ENCODE results near the gene ABR.
"Not testable (repeated sequence)": the region's sequence is repeated elsewhere in the genome, so short reads cannot be mapped to it uniquely, and the experiment has no call there.

The ABR gene

GRCh38 chr17:1201132-1201702, 21.4 kb upstream of the ABR start:
- TF ChIP-seq ZFX (IDR thresholded peaks at IDR 0.05) = no peak
- TF ChIP-seq CTCF (conservative IDR thresholded peaks at IDR 0.05) = no peak
- no peak overlapping the region for H3K27ac ChIP-seq

GRCh38 chr17:1199271-1199743, 19.5 kb upstream of the ABR start:
- not testable (repeated sequence) for H3K27ac ChIP-seq

GRCh38 chr17:1197781-1198490, 18.2 kb upstream of the ABR start:
- no peak overlapping the region for H3K27ac ChIP-seq
- TF ChIP-seq CTCF (conservative IDR thresholded peaks at IDR 0.05) (no peak), ZFX (IDR thresholded peaks at IDR 0.05) (no peak)

GRCh38 chr17:1197379-1197778, 17.6 kb upstream of the ABR start:
- TF ChIP-seq ZFX (IDR thresholded peaks at IDR 0.05) = no peak
- no peak for TF ChIP-seq CTCF (conservative IDR thresholded peaks at IDR 0.05)
- H3K27ac ChIP-seq = no peak overlapping the region

- no peak for TF ChIP-seq ZFX (IDR thresholded peaks at IDR 0.05)
- TF ChIP-seq CTCF (conservative IDR thresholded peaks at IDR 0.05) = no peak
- H3K27ac ChIP-seq = no peak overlapping the region
Observed at GRCh38 chr17:1196946-1197345, 17.2 kb upstream of the ABR start.

- TF ChIP-seq CTCF (conservative IDR thresholded peaks at IDR 0.05) (no peak), ZFX (IDR thresholded peaks at IDR 0.05) (no peak)
- H3K27ac ChIP-seq = no peak overlapping the region
Observed at GRCh38 chr17:1192911-1193699, 13.3 kb upstream of the ABR start.

- TF ChIP-seq ZFX (IDR thresholded peaks at IDR 0.05) (no peak), CTCF (conservative IDR thresholded peaks at IDR 0.05) (no peak)
- H3K27ac ChIP-seq = no peak overlapping the region
Observed at GRCh38 chr17:1190751-1191331, 11.1 kb upstream of the ABR start.

Measured in C4-2B (cell line).